SK-N-SH treated with all-trans-retinoic acid at 6 μM for 48 hours (cell line): ENCODE measurements around the gene QSOX2.

Experiments
- ATAC-seq: fragments of 200-7000 bp; cut with Tn5 transposase; 3 replicates; pipeline ENCODE4 v1.9.1; 2020; ENCODE audit warnings: mild to moderate bottlenecking, moderate library complexity
- ARNTL ChIP-seq: fragments of 450-650 bp; formaldehyde crosslinking; IDR thresholded peaks from 2 replicates; pipeline ENCODE4 v1.5.0; 2020; ENCODE audit warnings: low read depth, mild to moderate bottlenecking, moderate library complexity, borderline replicate concordance
- BACH2 ChIP-seq: fragments of 250-450 bp; sonication (Bioruptor Pico); IDR thresholded peaks from 2 replicates; pipeline ENCODE4 v1.9.0; 2021; ENCODE audit warnings: mild to moderate bottlenecking, borderline replicate concordance
- CREB5 ChIP-seq: fragments of 250-450 bp; sonication (Bioruptor Pico); IDR thresholded peaks from 2 replicates; pipeline ENCODE4 v1.5.1; 2020; ENCODE audit warnings: low read depth, mild to moderate bottlenecking, moderate library complexity
- CSDC2 ChIP-seq: fragments of 250-450 bp; sonication (Bioruptor Pico); IDR thresholded peaks from 2 replicates; pipeline ENCODE4 v1.5.0; 2020; ENCODE audit warnings: mild to moderate bottlenecking, moderate library complexity
- CSRNP3 ChIP-seq: fragments of 250-450 bp; sonication (Bioruptor Pico); IDR thresholded peaks from 2 replicates; pipeline ENCODE4 v1.5.1; 2021; ENCODE audit warnings: mild to moderate bottlenecking, moderate library complexity
- ESRRG ChIP-seq: fragments of 250-450 bp; sonication (Bioruptor Pico); IDR thresholded peaks from 2 replicates; pipeline ENCODE4 v1.6.1; 2021; ENCODE audit warnings: mild to moderate bottlenecking
- GLIS3 ChIP-seq: fragments of 250-450 bp; sonication (Bioruptor Pico); IDR thresholded peaks from 2 replicates; pipeline ENCODE4 v1.5.0; 2020; ENCODE audit warnings: mild to moderate bottlenecking, moderate library complexity
- ISL1 ChIP-seq: fragments of 250-450 bp; sonication (Bioruptor Pico); IDR thresholded peaks from 2 replicates; pipeline ENCODE4 v2.1.2; 2022; ENCODE audit warnings: mild to moderate bottlenecking, moderate library complexity
- OSR1 ChIP-seq: fragments of 250-450 bp; sonication (Bioruptor Pico); IDR thresholded peaks from 2 replicates; pipeline ENCODE4 v1.8.0; 2022; ENCODE audit warnings: moderate library complexity, mild to moderate bottlenecking, inconsistent platforms
- PATZ1 ChIP-seq: fragments of 250-450 bp; sonication (Bioruptor Pico); IDR thresholded peaks from 2 replicates; pipeline ENCODE4 v1.8.0; 2020; ENCODE audit warnings: mild to moderate bottlenecking, moderate library complexity, borderline replicate concordance
- RARB ChIP-seq: fragments of 250-450 bp; sonication (Bioruptor Pico); IDR thresholded peaks from 2 replicates; pipeline ENCODE4 v1.8.0; 2021; ENCODE audit warnings: mild to moderate bottlenecking, moderate library complexity
- SNAI2 ChIP-seq: fragments of 250-450 bp; sonication (Bioruptor Pico); IDR thresholded peaks from 2 replicates; pipeline ENCODE4 v1.5.0; 2020; ENCODE audit warnings: mild to moderate bottlenecking, moderate library complexity
- TCF4 ChIP-seq: fragments of 250-450 bp; sonication (Bioruptor Pico); IDR thresholded peaks from 2 replicates; pipeline ENCODE4 v1.8.0; 2021; ENCODE audit warnings: mild to moderate bottlenecking, moderate library complexity, borderline replicate concordance
- TOX ChIP-seq: fragments of 250-450 bp; sonication (Bioruptor Pico); IDR thresholded peaks from 2 replicates; pipeline ENCODE4 v1.8.0; 2021; ENCODE audit warnings: mild to moderate bottlenecking, moderate library complexity, borderline replicate concordance
- TSHZ2 ChIP-seq: fragments of 250-450 bp; sonication (Bioruptor Pico); IDR thresholded peaks from 2 replicates; pipeline ENCODE4 v1.5.0; 2020; ENCODE audit warnings: mild to moderate bottlenecking, moderate library complexity
- ZC3H10 ChIP-seq: fragments of 250-450 bp; sonication (Bioruptor Pico); IDR thresholded peaks from 2 replicates; pipeline ENCODE4 v1.5.1; 2021; ENCODE audit warnings: mild to moderate bottlenecking, moderate library complexity
- ZFP3 ChIP-seq: fragments of 250-450 bp; sonication (Bioruptor Pico); IDR thresholded peaks from 2 replicates; pipeline ENCODE4 v1.5.0; 2020; ENCODE audit warnings: mild to moderate bottlenecking, moderate library complexity
- ZFP30 ChIP-seq: fragments of 450-650 bp; formaldehyde crosslinking; IDR thresholded peaks from 2 replicates; pipeline ENCODE4 v1.5.0; 2022; ENCODE audit warnings: mild to moderate bottlenecking, moderate library complexity
- ZNF70 ChIP-seq: fragments of 450-650 bp; formaldehyde crosslinking; IDR thresholded peaks from 2 replicates; pipeline ENCODE4 v1.5.0; 2020; ENCODE audit warnings: mild to moderate bottlenecking, moderate library complexity
- ZNF8 ChIP-seq: fragments of 450-650 bp; formaldehyde crosslinking; IDR thresholded peaks from 2 replicates; pipeline ENCODE4 v1.5.0; 2020; ENCODE audit warnings: mild to moderate bottlenecking, moderate library complexity
- TF ChIP-seq, protein P1 (sequence below): fragments of 250-450 bp; sonication (Bioruptor Pico); IDR thresholded peaks from 2 replicates; pipeline ENCODE4 v1.8.0; 2021; ENCODE audit warnings: low read depth, mild to moderate bottlenecking, moderate library complexity, borderline replicate concordance

Gene QSOX2

GRCh38 chr9:136286987-136287379 is 41.4 kb upstream of the QSOX2 start (continued):
- TF ChIP-seq, protein P1, sequence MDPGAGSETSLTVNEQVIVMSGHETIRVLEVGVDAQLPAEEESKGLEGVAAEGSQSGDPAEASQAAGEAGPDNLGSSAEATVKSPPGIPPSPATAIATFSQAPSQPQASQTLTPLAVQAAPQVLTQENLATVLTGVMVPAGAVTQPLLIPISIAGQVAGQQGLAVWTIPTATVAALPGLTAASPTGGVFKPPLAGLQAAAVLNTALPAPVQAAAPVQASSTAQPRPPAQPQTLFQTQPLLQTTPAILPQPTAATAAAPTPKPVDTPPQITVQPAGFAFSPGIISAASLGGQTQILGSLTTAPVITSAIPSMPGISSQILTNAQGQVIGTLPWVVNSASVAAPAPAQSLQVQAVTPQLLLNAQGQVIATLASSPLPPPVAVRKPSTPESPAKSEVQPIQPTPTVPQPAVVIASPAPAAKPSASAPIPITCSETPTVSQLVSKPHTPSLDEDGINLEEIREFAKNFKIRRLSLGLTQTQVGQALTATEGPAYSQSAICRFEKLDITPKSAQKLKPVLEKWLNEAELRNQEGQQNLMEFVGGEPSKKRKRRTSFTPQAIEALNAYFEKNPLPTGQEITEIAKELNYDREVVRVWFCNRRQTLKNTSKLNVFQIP (CRISPR knock-in tag): no peak
- no peak for TF ChIP-seq CSDC2 (CRISPR knock-in tag)
- no peak for TF ChIP-seq OSR1 (CRISPR knock-in tag)
- TF ChIP-seq ISL1 (CRISPR knock-in tag): no peak
- TF ChIP-seq RARB: no peak
- no peak for TF ChIP-seq ZFP3 (CRISPR knock-in tag)
- TF ChIP-seq ZFP30: no peak
- TF ChIP-seq PATZ1 (CRISPR knock-in tag): no peak
- no peak for TF ChIP-seq ZNF8 (CRISPR knock-in tag)
- TF ChIP-seq ESRRG (CRISPR knock-in tag): no peak
- no peak for TF ChIP-seq ARNTL
- no peak for TF ChIP-seq CSRNP3

DNA sequence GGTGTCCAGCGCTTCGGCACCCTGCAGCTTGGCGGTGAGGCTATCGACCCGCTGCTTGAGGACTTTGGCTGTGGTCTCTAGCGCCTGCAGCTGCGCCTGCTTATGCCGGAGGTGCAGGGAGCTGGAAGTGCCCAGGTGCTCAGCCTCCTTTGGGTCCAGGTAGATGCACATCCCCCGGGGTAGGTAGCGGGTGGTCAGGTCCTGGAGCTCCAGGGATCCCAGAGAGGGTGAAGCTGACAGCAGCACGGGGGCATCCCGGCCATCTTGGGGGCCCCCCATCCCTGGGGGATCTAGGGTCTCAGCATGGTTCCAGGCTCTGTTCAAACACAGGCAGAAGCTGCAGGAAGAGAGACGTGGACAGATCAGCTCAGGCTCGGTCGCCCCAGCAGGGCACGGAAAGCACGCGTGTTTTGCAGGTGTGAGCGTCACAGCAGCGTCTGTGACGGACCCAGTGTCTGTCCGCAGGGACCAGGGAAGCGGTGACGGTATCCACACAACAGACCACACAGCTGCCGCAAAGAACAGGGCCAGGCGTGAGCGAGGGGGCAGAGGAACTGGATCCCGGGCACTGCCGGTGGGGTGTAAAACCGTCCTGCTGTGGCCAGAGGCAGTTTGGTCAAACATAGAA is 40.9 kb upstream of the QSOX2 start:
- TF ChIP-seq CREB5 (CRISPR knock-in tag) (no peak), GLIS3 (CRISPR knock-in tag) (no peak), TOX (CRISPR knock-in tag) (no peak), ZFP30 (no peak), ISL1 (CRISPR knock-in tag) (no peak), ZFP3 (CRISPR knock-in tag) (no peak), SNAI2 (CRISPR knock-in tag) (no peak), CSRNP3 (no peak), OSR1 (CRISPR knock-in tag) (no peak)
- no peak for ATAC-seq

GRCh38 chr9:136285501-136286358 is 40.1 kb upstream of the QSOX2 start:
- no peak for ATAC-seq
- TF ChIP-seq TSHZ2: no peak
- no peak for TF ChIP-seq GLIS3 (CRISPR knock-in tag)
- TF ChIP-seq RARB: no peak
- TF ChIP-seq SNAI2 (CRISPR knock-in tag): no peak
- TF ChIP-seq ARNTL: no peak
- no peak for TF ChIP-seq TCF4
- no peak for TF ChIP-seq TOX (CRISPR knock-in tag)
- TF ChIP-seq ZNF8 (CRISPR knock-in tag): no peak
- no peak for TF ChIP-seq CREB5 (CRISPR knock-in tag)
- no peak for TF ChIP-seq ZNF70 (CRISPR knock-in tag)
- no peak for TF ChIP-seq BACH2 (CRISPR knock-in tag)
- no peak for TF ChIP-seq ZC3H10
- no peak for TF ChIP-seq ZFP30
- no peak for TF ChIP-seq ESRRG (CRISPR knock-in tag)
- no peak for TF ChIP-seq OSR1 (CRISPR knock-in tag)
